Thymus (tissue), 14 donors: Measurements from ENCODE around the gene OR2AK2. TPM values are rescaled to one million over a fixed set of nuclear protein-coding genes. Genes with fewer than 3 reads are reported as not detected.
A peak's percentile ranks its signal among the peaks of the same experiment; 100 is the strongest.
"Not testable (repeated sequence)": the region's sequence is repeated elsewhere in the genome, so short reads cannot be mapped to it uniquely, and the experiment has no call there.

Experiments used
- DNase-seq, 9 donors: peaks; one replicate each; pipeline ENCODE4 v3.0.0-alpha.2; 2013; ENCODE audit warnings: low spot score in 9 of 9, low read depth in 6 of 9, missing footprints in 1 of 9
- H3K27ac ChIP-seq, 2 donors: one replicate each; pipeline ENCODE4 v1.5.1; 2013; ENCODE audit warnings: control low read depth in 1 of 2, low read depth in 1 of 2, low read length in 1 of 2, mild to moderate bottlenecking in 1 of 2, moderate library complexity in 1 of 2
- H3K27me3 ChIP-seq, 2 donors: one replicate each; pipeline ENCODE4 v1.5.1; 2013; ENCODE audit warnings: low read length in 1 of 2; ENCODE audit not compliant: control insufficient read depth in 2 of 2, insufficient read depth in 1 of 2
- H3K36me3 ChIP-seq, 2 donors: one replicate each; pipeline ENCODE4 v1.5.1; 2013; ENCODE audit warnings: low read length in 1 of 2, mild to moderate bottlenecking in 1 of 2, moderate library complexity in 1 of 2; ENCODE audit not compliant: control insufficient read depth in 2 of 2, insufficient read depth in 2 of 2
- H3K4me1 ChIP-seq, 2 donors: one replicate each; pipeline ENCODE4 v1.5.1; 2013; ENCODE audit warnings: low read length in 2 of 2; ENCODE audit not compliant: control insufficient read depth in 2 of 2, insufficient read depth in 2 of 2
- H3K4me3 ChIP-seq, 2 donors: one replicate each; pipeline ENCODE4 v1.5.1; 2013; ENCODE audit warnings: low read length in 2 of 2, control low read depth in 1 of 2, mild to moderate bottlenecking in 1 of 2
- H3K9me3 ChIP-seq, 2 donors: one replicate each; pipeline ENCODE4 v1.5.1; 2013; ENCODE audit warnings: low read length in 1 of 2, mild to moderate bottlenecking in 1 of 2; ENCODE audit not compliant: control insufficient read depth in 2 of 2, insufficient read depth in 1 of 2
- WGBS: extraction: QIAGEN DNeasy Blood & Tissue Kit; methylation state at CpG from one replicate; pipeline ENCODE4 v1.1.7; 2013; 5-methylcytosine and 5-hydroxymethylcytosine counted together
- long read RNA-seq, 10 donors: transcript quantifications; one replicate each; lab custom pipeline, GENCODE V29; 2026
- polyA plus RNA-seq: library from polyadenylated mRNA; stranded (reverse); fragments of 200-250 nt; gene quantifications from one replicate; pipeline ENCODE4 v1.2.3, GENCODE V29; 2013
- total RNA-seq: library from RNA; stranded (reverse); fragments of 120-200 nt; gene quantifications from one replicate; pipeline ENCODE4 v1.2.4, GENCODE V29; 2013
- donor health status: healthy.

OR2AK2 gene, protein sequence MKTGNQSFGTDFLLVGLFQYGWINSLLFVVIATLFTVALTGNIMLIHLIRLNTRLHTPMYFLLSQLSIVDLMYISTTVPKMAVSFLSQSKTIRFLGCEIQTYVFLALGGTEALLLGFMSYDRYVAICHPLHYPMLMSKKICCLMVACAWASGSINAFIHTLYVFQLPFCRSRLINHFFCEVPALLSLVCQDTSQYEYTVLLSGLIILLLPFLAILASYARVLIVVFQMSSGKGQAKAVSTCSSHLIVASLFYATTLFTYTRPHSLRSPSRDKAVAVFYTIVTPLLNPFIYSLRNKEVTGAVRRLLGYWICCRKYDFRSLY
- 0.09 TPM for total RNA-seq
- not detected for polyA plus RNA-seq
- long read RNA-seq, donor 1, result 0 reads
- long read RNA-seq, donor 2, result 0 reads
- long read RNA-seq, donor 3, result 0 reads
- long read RNA-seq, donor 4, result 0 reads
- long read RNA-seq, donor 5, result 0 reads
- long read RNA-seq, donor 6, result 0 reads
- long read RNA-seq, donor 7, result 0 reads
- long read RNA-seq, donor 8, result 0 reads
- long read RNA-seq, donor 9, result 0 reads
- long read RNA-seq, donor 10, result 0 reads

DNA sequence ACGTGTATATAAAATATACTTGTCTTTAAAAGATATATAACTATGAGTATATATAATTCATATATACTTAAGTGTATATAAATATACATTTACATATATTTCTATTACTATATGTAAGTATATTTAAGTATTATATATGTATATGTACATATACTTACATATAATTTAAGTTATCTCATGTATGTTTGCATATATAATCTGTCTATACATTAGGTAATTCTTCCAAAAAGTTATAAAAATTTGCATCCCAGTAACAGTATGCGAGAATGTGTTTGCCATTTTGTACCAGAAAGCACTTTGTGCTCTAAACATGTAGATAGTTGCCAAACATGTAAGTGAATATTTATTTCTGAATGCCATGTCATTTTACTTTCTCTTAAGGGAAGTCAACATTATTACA, at the start of gene OR2AK2:
TSS of gene OR2AK2 (plus strand) at position 301 of the 400 bp plus-strand sequence. CDS start 144 bp downstream, outside the sequence.
- Histone ChIP-seq H3K9me3 (no peaks in the 10 kb centered on the region), H3K4me3 (no peak within 1 kb of the TSS), H3K36me3 (no peaks in the 10 kb centered on the region), H3K27ac (no peak within 1 kb of the TSS), H3K4me1 (no peaks in the 10 kb centered on the region), H3K27me3 (no peaks in the 10 kb centered on the region)
- DNase-seq, result no peak
- WGBS, result 97% methylated on average over 2 of the region's 2 CpGs

DNA sequence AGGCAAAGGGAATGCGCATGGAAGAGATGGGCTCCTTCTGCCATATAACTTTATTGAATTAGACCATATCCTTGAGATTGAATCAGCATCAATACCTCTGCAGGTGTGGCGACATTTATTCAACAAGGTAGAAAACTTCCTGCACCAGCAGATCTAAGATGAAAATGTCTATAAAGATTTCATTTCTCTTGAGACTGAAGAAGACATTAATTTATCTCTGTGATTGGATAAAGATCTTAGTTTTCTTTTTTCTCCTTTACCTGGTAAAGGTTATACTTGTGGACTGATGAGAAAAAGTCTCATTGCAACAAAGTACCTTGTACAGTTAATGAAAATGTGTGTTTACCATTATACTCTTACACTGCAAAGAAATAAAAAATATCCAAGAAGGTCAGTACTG, 45.1 kb upstream of the OR2AK2 start, which contains the start of gene OR2T8:
TSS of gene OR2T8 (plus strand) at position 301 of the 400 bp plus-strand sequence. CDS start 766 bp downstream, outside the sequence.
- no peak within 1 kb of the TSS for H3K4me3 ChIP-seq
- H3K36me3 ChIP-seq, result no peaks in the 10 kb centered on the region
- H3K27ac ChIP-seq, result no peak within 1 kb of the TSS
- WGBS, result 98% methylated on average over 2 of the region's 2 CpGs
- no peaks in the 10 kb centered on the region for H3K4me1 ChIP-seq
- DNase-seq, result no peak
- H3K9me3 ChIP-seq, result no peaks in the 10 kb centered on the region
- no peaks in the 10 kb centered on the region for H3K27me3 ChIP-seq

DNA sequence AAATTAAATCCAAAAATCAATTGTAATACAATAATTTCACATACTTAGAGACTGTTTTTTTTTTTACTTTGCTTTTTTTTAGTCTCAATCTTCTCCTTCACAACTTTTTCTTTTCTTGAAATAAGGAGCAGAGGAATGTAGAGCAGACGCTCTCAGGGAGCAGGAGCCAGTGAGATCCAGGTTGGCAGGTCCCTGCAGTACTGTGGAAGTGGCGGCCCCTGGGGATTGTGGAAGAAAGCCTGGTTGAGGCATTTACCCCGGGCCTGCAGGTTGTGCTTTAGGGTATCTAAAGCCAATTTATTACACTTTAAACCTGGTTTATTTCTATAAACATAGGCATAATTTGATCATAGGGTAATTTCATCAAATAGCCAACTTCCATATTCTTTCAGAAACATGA, 41.1 kb upstream of the OR2AK2 start:
- Histone ChIP-seq H3K9me3 (no peaks in the 10 kb centered on the region), H3K4me1 (no peaks in the 10 kb centered on the region), H3K36me3 (no peaks in the 10 kb centered on the region), H3K27ac (no peak overlapping the region), H3K4me3 (no peak overlapping the region), H3K27me3 (no peaks in the 10 kb centered on the region)
- DNase-seq, result no peak
- 93% methylated on average over 3 of the region's 3 CpGs for WGBS

DNA sequence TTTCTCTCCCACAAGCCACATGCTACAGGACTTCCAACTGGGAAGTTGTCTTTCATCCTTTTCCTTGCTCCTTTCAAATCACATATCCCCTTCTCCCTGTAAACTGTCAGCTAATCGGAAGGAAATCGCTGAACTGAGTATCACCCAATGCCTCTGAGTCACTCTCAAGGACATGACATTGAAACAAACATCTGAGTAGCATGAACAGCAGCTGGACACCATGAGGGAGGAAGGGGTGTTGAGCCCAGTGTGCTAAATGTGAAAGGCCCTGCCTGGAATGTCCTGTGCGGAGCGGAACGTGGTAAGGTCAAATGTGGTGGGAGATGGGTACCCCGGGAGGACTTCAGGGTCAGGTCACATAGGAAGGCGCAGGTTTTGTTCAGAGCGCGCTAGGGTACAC, 40.2 kb upstream of the OR2AK2 start, which contains the start of gene OR2AJ1:
TSS of gene OR2AJ1 (plus strand) at position 22 of the 400 bp plus-strand sequence. CDS start 8,880 bp downstream, outside the sequence.
- DNase-seq, result no peak
- H3K9me3 ChIP-seq, result no peaks in the 10 kb centered on the region
- no peak within 1 kb of the TSS for H3K27ac ChIP-seq
- H3K4me3 ChIP-seq, result no peak within 1 kb of the TSS
- H3K4me1 ChIP-seq, result no peaks in the 10 kb centered on the region
- H3K27me3 ChIP-seq, result no peaks in the 10 kb centered on the region
- H3K36me3 ChIP-seq, result no peaks in the 10 kb centered on the region
- 99% methylated on average over 9 of the region's 9 CpGs for WGBS

DNA sequence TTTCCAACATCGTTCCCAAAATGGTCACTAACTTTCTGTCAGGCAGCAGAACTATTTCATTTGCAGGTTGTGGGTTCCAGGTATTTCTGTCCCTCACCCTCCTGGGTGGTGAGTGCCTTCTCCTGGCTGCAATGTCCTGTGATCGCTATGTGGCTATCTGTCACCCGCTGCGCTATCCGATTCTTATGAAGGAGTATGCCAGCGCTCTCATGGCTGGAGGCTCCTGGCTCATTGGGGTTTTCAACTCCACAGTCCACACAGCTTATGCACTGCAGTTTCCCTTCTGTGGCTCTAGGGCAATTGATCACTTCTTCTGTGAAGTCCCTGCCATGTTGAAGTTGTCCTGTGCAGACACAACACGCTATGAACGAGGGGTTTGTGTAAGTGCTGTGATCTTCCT, 31.0 kb upstream of the OR2AK2 start:
- WGBS, result 98% methylated on average over 8 of the region's 8 CpGs
- no peaks in the 10 kb centered on the region for H3K4me1 ChIP-seq
- H3K27ac ChIP-seq, result no peak overlapping the region
- H3K4me3 ChIP-seq, result no peak overlapping the region
- no peaks in the 10 kb centered on the region for H3K36me3 ChIP-seq
- no peaks in the 10 kb centered on the region for H3K27me3 ChIP-seq
- DNase-seq, result no peak
- peaks cover 0 to 14% of the 10 kb centered on the region in 2 donors for H3K9me3 ChIP-seq

DNA sequence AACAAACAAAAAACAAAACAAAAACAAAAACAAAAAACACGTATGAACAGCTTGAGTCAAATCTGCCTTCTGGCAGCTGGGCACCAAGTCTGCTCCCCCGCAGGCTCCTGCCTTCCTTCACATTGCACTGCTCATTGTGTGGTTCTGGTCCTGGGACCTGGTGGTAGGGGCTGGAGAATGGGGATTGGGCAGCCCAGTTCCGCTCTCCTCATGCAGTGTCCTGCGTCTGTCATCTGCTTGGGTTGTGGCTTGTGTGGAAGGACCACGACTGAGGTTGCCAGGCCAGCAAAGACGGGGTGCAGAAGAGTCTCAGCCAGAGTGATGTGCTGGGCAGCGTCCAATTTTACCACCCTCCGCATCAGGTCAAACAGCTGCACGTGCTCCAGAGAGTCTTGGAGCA, 29.3 kb upstream of the OR2AK2 start:
- no peaks in the 10 kb centered on the region for H3K36me3 ChIP-seq
- no peaks in the 10 kb centered on the region for H3K4me1 ChIP-seq
- H3K4me3 ChIP-seq, result no peak overlapping the region
- 96% methylated on average over 9 of the region's 9 CpGs for WGBS
- H3K9me3 ChIP-seq, result peaks cover 0 to 14% of the 10 kb centered on the region in 2 donors
- no peaks in the 10 kb centered on the region for H3K27me3 ChIP-seq
- no peak for DNase-seq
- no peak overlapping the region for H3K27ac ChIP-seq

DNA sequence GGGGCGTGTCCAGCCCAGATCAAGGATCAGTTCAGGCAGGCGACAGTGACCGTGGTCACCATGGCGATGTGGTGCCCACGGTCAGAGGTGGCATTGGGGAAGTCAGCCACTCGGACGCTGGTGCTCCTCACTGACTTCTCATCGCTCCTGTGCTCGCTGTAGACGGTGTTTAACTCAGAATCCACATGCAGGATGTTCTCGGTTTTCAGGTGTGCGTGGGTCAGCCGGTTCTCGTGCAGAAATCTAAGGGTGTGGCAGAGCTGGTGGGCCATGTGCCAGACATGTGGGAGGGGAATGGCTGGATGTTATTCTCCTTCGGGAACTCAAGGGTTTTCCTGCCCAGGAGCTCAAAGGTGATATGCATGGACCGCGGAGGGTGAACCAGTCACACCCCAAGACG, 28.6 kb upstream of the OR2AK2 start:
- H3K27me3 ChIP-seq, result no peaks in the 10 kb centered on the region
- no peak for DNase-seq
- H3K4me1 ChIP-seq, result no peaks in the 10 kb centered on the region
- WGBS, result 99% methylated on average over 18 of the region's 18 CpGs
- H3K9me3 ChIP-seq, result peaks cover 0 to 14% of the 10 kb centered on the region in 2 donors
- H3K4me3 ChIP-seq, result no peak overlapping the region
- H3K36me3 ChIP-seq, result no peaks in the 10 kb centered on the region
- no peak overlapping the region for H3K27ac ChIP-seq

DNA sequence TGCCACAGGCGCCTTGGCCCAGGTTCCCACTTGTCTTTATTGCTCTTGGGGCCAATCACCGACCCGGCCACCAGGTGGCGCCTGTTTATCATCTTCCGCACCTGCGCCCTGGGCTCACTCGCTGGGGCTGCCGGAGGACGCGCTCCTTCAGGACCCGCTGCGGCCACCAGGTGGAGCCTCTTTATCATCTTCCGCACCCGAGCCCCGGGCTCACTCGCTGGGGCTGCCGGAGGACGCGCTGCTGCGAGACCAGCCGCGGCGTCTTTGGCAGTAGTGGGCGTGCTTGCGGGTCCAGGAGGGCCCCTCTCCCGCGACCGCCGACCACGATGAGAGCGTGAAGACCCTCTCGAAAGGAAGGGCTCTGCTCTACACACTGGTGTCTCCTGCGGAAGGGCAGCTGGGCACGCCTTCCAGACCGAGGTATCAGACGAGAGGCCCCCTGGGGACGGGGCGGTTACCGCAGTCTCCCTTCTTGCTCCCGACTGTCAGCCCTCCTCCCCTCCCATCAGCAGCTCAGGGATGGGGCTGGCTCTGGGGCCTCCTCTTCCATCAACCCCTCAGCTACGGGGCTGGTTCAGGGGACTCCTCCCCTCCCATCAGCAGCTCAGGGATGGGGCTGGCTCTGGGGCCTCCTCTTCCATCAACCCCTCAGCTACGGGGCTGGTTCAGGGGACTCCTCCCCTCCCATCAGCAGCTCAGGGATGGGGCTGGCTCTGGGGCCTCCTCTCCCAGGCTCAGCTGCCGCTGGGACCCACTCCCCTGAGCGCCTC, 27.9 kb upstream of the OR2AK2 start:
- Histone ChIP-seq H3K27ac (peak overlapping the region in 1 of 2 donors; percentile 53), H3K4me3 (peak overlapping the region; percentile 44 to 58), H3K9me3 (peaks cover 0 to 14% of the 10 kb centered on the region in 2 donors)
- H3K36me3 ChIP-seq, H3K27me3 ChIP-seq, H3K4me1 ChIP-seq: not testable (repeated sequence)
- DNase-seq, result peak; percentile 75 to 95 (median 88)
- WGBS, result 7% methylated on average over 44 of the region's 44 CpGs

DNA sequence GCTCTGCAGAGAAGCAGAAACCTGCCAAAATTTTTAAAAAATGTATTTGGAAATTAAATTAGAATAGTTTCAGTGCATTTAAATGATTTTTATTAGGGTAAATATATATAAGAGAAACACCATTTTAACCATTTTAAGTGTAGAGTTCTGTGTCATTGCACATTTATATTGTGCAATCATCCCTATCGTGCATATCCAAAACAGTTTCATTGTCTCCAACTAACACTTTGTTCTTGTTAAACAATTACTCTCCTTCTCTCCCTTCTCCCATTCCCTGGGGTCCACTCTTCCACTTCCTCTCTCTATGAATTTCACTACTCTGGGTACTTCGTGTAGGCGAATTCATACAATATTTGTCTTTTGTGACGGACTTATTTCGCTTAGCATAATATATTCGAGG, 22.4 kb upstream of the OR2AK2 start:
- H3K27ac ChIP-seq, result no peak overlapping the region
- H3K27me3 ChIP-seq, result no peaks in the 10 kb centered on the region
- H3K4me3 ChIP-seq, result no peak overlapping the region
- no peaks in the 10 kb centered on the region for H3K4me1 ChIP-seq
- no peaks in the 10 kb centered on the region for H3K9me3 ChIP-seq
- H3K36me3 ChIP-seq, result no peaks in the 10 kb centered on the region
- WGBS, result 96% methylated on average over 6 of the region's 6 CpGs
- no peak for DNase-seq
